Lower leg skin (tissue), 3 donors: ENCODE results near the gene CREB5.
"Not testable (repeated sequence)": the region's sequence is repeated elsewhere in the genome, so short reads cannot be mapped to it uniquely, and the experiment has no call there.

Source experiments
- CTCF ChIP-seq, 3 donors: fragments of 450-650 bp; IDR thresholded peaks; one replicate each; pipeline ENCODE4 v1.5.1; 2016; ENCODE audit warnings: antibody characterized with exemption in 3 of 3, mild to moderate bottlenecking in 3 of 3, moderate library complexity in 2 of 3
- POLR2A ChIP-seq, 2 donors: fragments of 450-650 bp; IDR thresholded peaks; one replicate each; pipeline ENCODE4 v1.6.1; 2016 to 2017; ENCODE audit warnings: antibody characterized with exemption in 2 of 2, mild to moderate bottlenecking in 1 of 2, moderate library complexity in 1 of 2

- TF ChIP-seq CTCF, POLR2A (IDR thresholded peaks at IDR 0.05): not testable (repeated sequence)
These were observed 10.8 kb upstream of the CREB5 start for GRCh38 chr7:28401567-28401966.
